Spinal cord (tissue), 10 donors: Measurements from ENCODE around the gene PRAMEF1. TPM values are rescaled to one million over a fixed set of nuclear protein-coding genes. Genes with fewer than 3 reads are reported as not detected.
"Not testable (repeated sequence)": the region's sequence is repeated elsewhere in the genome, so short reads cannot be mapped to it uniquely, and the experiment has no call there.

Experiments used
- DNase-seq, 6 donors: peaks; one replicate each; pipeline versions ENCODE4 v3.0.0 to v3.0.0-alpha.2; 2013 to 2015; ENCODE audit warnings: low spot score in 6 of 6, low read depth in 4 of 6
- H3K27ac ChIP-seq: one replicate; pipeline ENCODE4 v1.5.1; 2013; ENCODE audit warnings: low read depth, low read length, control low read depth
- H3K27me3 ChIP-seq: one replicate; pipeline ENCODE4 v1.6.1; 2013; ENCODE audit warnings: low read length; ENCODE audit not compliant: control insufficient read depth, insufficient read depth
- H3K36me3 ChIP-seq: one replicate; pipeline ENCODE4 v1.6.1; 2013; ENCODE audit warnings: low read length; ENCODE audit not compliant: control insufficient read depth, insufficient read depth
- H3K4me1 ChIP-seq: one replicate; pipeline ENCODE4 v1.6.1; 2013; ENCODE audit warnings: low read length; ENCODE audit not compliant: control insufficient read depth, insufficient read depth
- H3K4me3 ChIP-seq: one replicate; pipeline ENCODE4 v1.5.1; 2013; ENCODE audit warnings: low read depth, low read length, control low read depth
- H3K9me3 ChIP-seq: one replicate; pipeline ENCODE4 v1.6.1; 2013; ENCODE audit warnings: low read length; ENCODE audit not compliant: control insufficient read depth, insufficient read depth
- WGBS: methylation state at CpG from one replicate; pipeline ENCODE4 v1.1.5; 2013; ENCODE audit warnings: missing lambda C conversion rate; ENCODE audit not compliant: insufficient coverage; 5-methylcytosine and 5-hydroxymethylcytosine counted together
- long read RNA-seq, 4 donors: transcript quantifications; one replicate each; lab custom pipeline, GENCODE V29; 2026
- polyA plus RNA-seq, 2 donors: library from polyadenylated mRNA; unstranded; fragments of 120-200 nt; gene quantifications; one replicate each; pipeline ENCODE4 v1.2.1, GENCODE V29; 2013; ENCODE audit not compliant: insufficient read length in 2 of 2
- total RNA-seq, 2 donors: library from RNA; depleted of rRNA in 1 of 2; stranded (reverse); fragments of 120-200 nt in 1 of 2; fragments of >200 nt in 1 of 2; gene quantifications; one replicate each; pipeline versions ENCODE4 v1.2.3 to v1.2.4, GENCODE V29; 2013 to 2014
- donor health status: healthy.

The PRAMEF1 gene
- total RNA-seq (not detected), polyA plus RNA-seq (not detected)
- long read RNA-seq, donor 1 = 0 reads
- long read RNA-seq, donor 2 = 0 reads
- long read RNA-seq, donor 3 = 0 reads
- long read RNA-seq, donor 4 = 0 reads

- not testable (repeated sequence) for H3K27me3 ChIP-seq, H3K4me3 ChIP-seq, H3K9me3 ChIP-seq, H3K27ac ChIP-seq, H3K4me1 ChIP-seq, DNase-seq, H3K36me3 ChIP-seq
- no CpG with 5 or more reads among the region's 5 CpGs for WGBS
Measured at GRCh38 chr1:12791097-12791496, at the start of gene PRAMEF1. Gene PRAMEF1, plus strand, starts transcription at chr1:12791397. Its CDS starts 1,831 bp downstream, at chr1:12793228.

- WGBS = 100% methylated on average over 1 of the region's 3 CpGs
- Histone ChIP-seq H3K27me3 (no peaks in the 10 kb centered on the region), H3K9me3 (peaks cover 2% of the 10 kb centered on the region), H3K4me1 (no peaks in the 10 kb centered on the region), H3K4me3 (no peak overlapping the region), H3K27ac (no peak overlapping the region), H3K36me3 (no peaks in the 10 kb centered on the region)
- DNase-seq = no peak
Measured at GRCh38 chr1:12741946-12742345, 49.3 kb upstream of the PRAMEF1 start.

GRCh38 chr1:12745126-12745991 lies 45.8 kb upstream of the PRAMEF1 start:
- Histone ChIP-seq H3K4me3 (no peak overlapping the region), H3K36me3 (no peaks in the 10 kb centered on the region), H3K4me1 (no peaks in the 10 kb centered on the region), H3K27ac (no peak overlapping the region), H3K27me3 (no peaks in the 10 kb centered on the region), H3K9me3 (peaks cover 5% of the 10 kb centered on the region)
- WGBS = no CpG with 5 or more reads among the region's 3 CpGs
- no peak for DNase-seq

GRCh38 chr1:12745992-12746323 lies 45.2 kb upstream of the PRAMEF1 start, which contains the start of gene CFAP107:
Gene CFAP107, plus strand, starts transcription at chr1:12746200. Its CDS starts 231 bp downstream, at chr1:12746431.
- H3K4me1 ChIP-seq = no peaks in the 10 kb centered on the region
- H3K27me3 ChIP-seq = no peaks in the 10 kb centered on the region
- no peaks in the 10 kb centered on the region for H3K36me3 ChIP-seq
- peak within 1 kb of the TSS; percentile 6 for H3K4me3 ChIP-seq
- 11% methylated on average over 1 of the region's 2 CpGs for WGBS
- peaks cover 5% of the 10 kb centered on the region for H3K9me3 ChIP-seq
- DNase-seq = peak in 4 of 6 donors; percentile 7 to 74 (median 43)
- no peak within 1 kb of the TSS for H3K27ac ChIP-seq

GRCh38 chr1:12748778-12749355 lies 42.3 kb upstream of the PRAMEF1 start:
- DNase-seq = no peak
- H3K4me1 ChIP-seq = no peaks in the 10 kb centered on the region

GRCh38 chr1:12754738-12755137 lies 36.5 kb upstream of the PRAMEF1 start:
- Histone ChIP-seq H3K9me3 (peaks cover 2% of the 10 kb centered on the region), H3K27me3 (no peaks in the 10 kb centered on the region), H3K27ac (no peak overlapping the region), H3K36me3 (no peaks in the 10 kb centered on the region), H3K4me1 (peaks cover 16% of the 10 kb centered on the region), H3K4me3 (no peak overlapping the region)
- no peak for DNase-seq
- WGBS = 100% methylated on average over 1 of the region's 4 CpGs

More at GRCh38 chr1:12748778-12749355, 42.3 kb upstream of the PRAMEF1 start:
- Histone ChIP-seq H3K4me3 (no peak overlapping the region), H3K9me3 (peaks cover 5% of the 10 kb centered on the region), H3K27ac (no peak overlapping the region), H3K27me3 (no peaks in the 10 kb centered on the region), H3K36me3 (no peaks in the 10 kb centered on the region)

GRCh38 chr1:12756273-12756672 lies 34.9 kb upstream of the PRAMEF1 start:
- Histone ChIP-seq H3K36me3 (peaks cover 4% of the 10 kb centered on the region), H3K27me3 (no peaks in the 10 kb centered on the region), H3K27ac (no peak overlapping the region), H3K4me3 (no peak overlapping the region), H3K4me1 (peaks cover 21% of the 10 kb centered on the region), H3K9me3 (no peaks in the 10 kb centered on the region)
- 75% methylated on average over 1 of the region's 2 CpGs for WGBS
- DNase-seq = no peak

GRCh38 chr1:12756768-12757413 lies 34.3 kb upstream of the PRAMEF1 start:
- DNase-seq = no peak
- Histone ChIP-seq H3K9me3 (no peaks in the 10 kb centered on the region), H3K4me3 (no peak overlapping the region), H3K36me3 (peaks cover 4% of the 10 kb centered on the region), H3K27me3 (no peaks in the 10 kb centered on the region), H3K4me1 (peaks cover 21% of the 10 kb centered on the region), H3K27ac (no peak overlapping the region)
- 83% methylated on average over 1 of the region's 6 CpGs for WGBS

- peaks cover 21% of the 10 kb centered on the region for H3K4me1 ChIP-seq
- WGBS = 56% methylated on average over 6 of the region's 6 CpGs
- DNase-seq = peak in 2 of 6 donors; percentile 16 to 21
- no peak overlapping the region for H3K4me3 ChIP-seq
- no peaks in the 10 kb centered on the region for H3K9me3 ChIP-seq
- no peaks in the 10 kb centered on the region for H3K27me3 ChIP-seq
- H3K27ac ChIP-seq = no peak overlapping the region
- H3K36me3 ChIP-seq = peaks cover 4% of the 10 kb centered on the region
Measured at GRCh38 chr1:12757836-12758235, 33.4 kb upstream of the PRAMEF1 start.
